ENCODE results near the gene SEMA5A.

The SEMA5A gene

GRCh38 chr5:9324348-9325077 lies 221.4 kb downstream of the SEMA5A start:
- DNase-seq (ENCODE audit: low read depth): no peak

- no peak for DNase-seq (ENCODE audit: low read depth)
These were observed 225.2 kb downstream of the SEMA5A start for GRCh38 chr5:9320652-9321051.

GRCh38 chr5:9318031-9318430 lies 227.8 kb downstream of the SEMA5A start:
- no peak for DNase-seq (ENCODE audit: low read depth)

- DNase-seq (ENCODE audit: low read depth): no peak
These were observed 229.1 kb downstream of the SEMA5A start for GRCh38 chr5:9316733-9317132.

- no peak for DNase-seq (ENCODE audit: low read depth)
These were observed 229.8 kb downstream of the SEMA5A start for GRCh38 chr5:9316041-9316440.

GRCh38 chr5:9314558-9314957 lies 231.3 kb downstream of the SEMA5A start:
- no peak for DNase-seq (ENCODE audit: low read depth)

GRCh38 chr5:9313751-9314150 lies 232.1 kb downstream of the SEMA5A start:
- no peak for DNase-seq (ENCODE audit: low read depth)

- no peak for DNase-seq (ENCODE audit: low read depth)
These were observed 238.7 kb downstream of the SEMA5A start for GRCh38 chr5:9307150-9307549.

GRCh38 chr5:9302218-9302617 lies 243.7 kb downstream of the SEMA5A start:
- DNase-seq (ENCODE audit: low read depth): no peak

GRCh38 chr5:9301200-9301599 lies 244.7 kb downstream of the SEMA5A start:
- no peak for DNase-seq (ENCODE audit: low read depth)

GRCh38 chr5:9297134-9297533 lies 248.7 kb downstream of the SEMA5A start:
- DNase-seq (ENCODE audit: low read depth): no peak

- no peak for DNase-seq (ENCODE audit: low read depth)
These were observed 250.4 kb downstream of the SEMA5A start for GRCh38 chr5:9295466-9295801.

- no peak for DNase-seq (ENCODE audit: low read depth)
These were observed 250.9 kb downstream of the SEMA5A start for GRCh38 chr5:9294793-9295465.

GRCh38 chr5:9288234-9288633 lies 257.6 kb downstream of the SEMA5A start:
- DNase-seq (ENCODE audit: low read depth): no peak

- DNase-seq (ENCODE audit: low read depth): peak; percentile 47
These were observed 261.0 kb downstream of the SEMA5A start for GRCh38 chr5:9284781-9285307.

GRCh38 chr5:9284272-9284671 lies 261.6 kb downstream of the SEMA5A start:
- no peak for DNase-seq (ENCODE audit: low read depth)

- no peak for DNase-seq (ENCODE audit: low read depth)
These were observed 262.4 kb downstream of the SEMA5A start for GRCh38 chr5:9283473-9283872.

GRCh38 chr5:9283021-9283420 lies 262.9 kb downstream of the SEMA5A start:
- DNase-seq (ENCODE audit: low read depth): no peak

GRCh38 chr5:9282211-9282610 lies 263.7 kb downstream of the SEMA5A start:
- no peak for DNase-seq (ENCODE audit: low read depth)

- no peak for DNase-seq (ENCODE audit: low read depth)
These were observed 266.1 kb downstream of the SEMA5A start for GRCh38 chr5:9279774-9280173.

GRCh38 chr5:9278921-9279603 lies 266.8 kb downstream of the SEMA5A start:
- no peak for DNase-seq (ENCODE audit: low read depth)

- DNase-seq (ENCODE audit: low read depth): no peak
These were observed 276.9 kb downstream of the SEMA5A start for GRCh38 chr5:9269014-9269413.

GRCh38 chr5:9268226-9268625 lies 277.6 kb downstream of the SEMA5A start:
- no peak for DNase-seq (ENCODE audit: low read depth)
